Measurements from ENCODE around the gene GRIA3. TPM values are rescaled to one million over a fixed set of nuclear protein-coding genes. Genes with fewer than 3 reads are reported as not detected.

GRIA3 gene
- total RNA-seq, 1 donor from 2014 or later, result not detected

GRCh38 chrX:123310112-123310511 is 126.0 kb downstream of the GRIA3 start:
- CTCF ChIA-PET, result no interaction called here
- POLR2A ChIA-PET, result no interaction called here
- no peak for TF ChIP-seq CTCF (IDR thresholded peaks at IDR 0.05)
- intact Hi-C loops (cut with micrococcal nuclease), result no loop called here
- ATAC-seq (ENCODE audit: low read depth), result no peak
- no peak overlapping the region for H3K27ac Mint-ChIP-seq
- H3K36me3 Mint-ChIP-seq (ENCODE audit: low read depth), result no peaks in the 10 kb centered on the region
- no peaks in the 10 kb centered on the region for H3K4me1 Mint-ChIP-seq
- H3K9me3 Mint-ChIP-seq, result no peaks in the 10 kb centered on the region
- H3K27me3 Mint-ChIP-seq, result no peaks in the 10 kb centered on the region
- no peak overlapping the region for H3K4me3 Mint-ChIP-seq
- DNase-seq, result no peak

GRCh38 chrX:123311486-123311885 is 127.4 kb downstream of the GRIA3 start:
- H3K4me1 Mint-ChIP-seq, result no peaks in the 10 kb centered on the region
- CTCF ChIA-PET, result no interaction called here
- H3K9me3 Mint-ChIP-seq, result no peaks in the 10 kb centered on the region

GRCh38 chrX:123313486-123313885 is 129.4 kb downstream of the GRIA3 start:
- no peak for DNase-seq
- no peak for TF ChIP-seq CTCF (IDR thresholded peaks at IDR 0.05)
- Mint-ChIP-seq H3K27ac (no peak overlapping the region), H3K9me3 (no peaks in the 10 kb centered on the region), H3K4me3 (no peak overlapping the region), H3K4me1 (no peaks in the 10 kb centered on the region), H3K27me3 (no peaks in the 10 kb centered on the region), H3K36me3 (ENCODE audit: low read depth) (no peaks in the 10 kb centered on the region)
- no peak for ATAC-seq (ENCODE audit: low read depth)
- intact Hi-C loops (cut with micrococcal nuclease), result no loop called here
- ChIA-PET CTCF (no interaction called here), POLR2A (no interaction called here)

More at GRCh38 chrX:123311486-123311885, 127.4 kb downstream of the GRIA3 start:
- Mint-ChIP-seq H3K36me3 (ENCODE audit: low read depth) (no peaks in the 10 kb centered on the region), H3K4me3 (no peak overlapping the region), H3K27ac (no peak overlapping the region), H3K27me3 (no peaks in the 10 kb centered on the region)
- POLR2A ChIA-PET, result no interaction called here
- no peak for DNase-seq
- intact Hi-C loops (cut with micrococcal nuclease), result no loop called here
- ATAC-seq (ENCODE audit: low read depth), result no peak
- no peak for TF ChIP-seq CTCF (IDR thresholded peaks at IDR 0.05)

GRCh38 chrX:123320622-123321021 is 136.5 kb downstream of the GRIA3 start:
- Mint-ChIP-seq H3K9me3 (no peaks in the 10 kb centered on the region), H3K36me3 (ENCODE audit: low read depth) (no peaks in the 10 kb centered on the region), H3K27ac (no peak overlapping the region), H3K4me1 (no peaks in the 10 kb centered on the region), H3K27me3 (no peaks in the 10 kb centered on the region), H3K4me3 (no peak overlapping the region)
- intact Hi-C loops (cut with micrococcal nuclease), result no loop called here
- ATAC-seq (ENCODE audit: low read depth) (no peak), DNase-seq (no peak)
- ChIA-PET CTCF (no interaction called here), POLR2A (no interaction called here)
- TF ChIP-seq CTCF (IDR thresholded peaks at IDR 0.05), result no peak

- no peak for DNase-seq
Measured at GRCh38 chrX:123322536-123322935, 138.5 kb downstream of the GRIA3 start.

More at GRCh38 chrX:123322536-123322935, 138.5 kb downstream of the GRIA3 start:
- no peaks in the 10 kb centered on the region for H3K9me3 Mint-ChIP-seq
- no peak overlapping the region for H3K27ac Mint-ChIP-seq
- intact Hi-C loops (cut with micrococcal nuclease), result no loop called here
- TF ChIP-seq CTCF (IDR thresholded peaks at IDR 0.05), result no peak
- ATAC-seq (ENCODE audit: low read depth), result no peak
- POLR2A ChIA-PET, result no interaction called here
- no peaks in the 10 kb centered on the region for H3K36me3 Mint-ChIP-seq (ENCODE audit: low read depth)
- no peak overlapping the region for H3K4me3 Mint-ChIP-seq
- no peaks in the 10 kb centered on the region for H3K4me1 Mint-ChIP-seq
- no peaks in the 10 kb centered on the region for H3K27me3 Mint-ChIP-seq
- CTCF ChIA-PET, result no interaction called here
